GM21576 (cell line): ENCODE measurements around the gene VEZT.

Source experiments
- ATAC-seq: cut with Tn5 transposase; IDR thresholded peaks from one replicate; pipeline ENCODE4 v1.9.1; 2021; ENCODE audit warnings: mild to moderate bottlenecking, moderate library complexity; ENCODE audit not compliant: unreplicated experiment

VEZT gene

GRCh38 chr12:95248604-95249360, 31.2 kb downstream of the VEZT start:
- ATAC-seq: no peak

GRCh38 chr12:95253386-95253785, 35.8 kb downstream of the VEZT start:
- no peak for ATAC-seq

DNA sequence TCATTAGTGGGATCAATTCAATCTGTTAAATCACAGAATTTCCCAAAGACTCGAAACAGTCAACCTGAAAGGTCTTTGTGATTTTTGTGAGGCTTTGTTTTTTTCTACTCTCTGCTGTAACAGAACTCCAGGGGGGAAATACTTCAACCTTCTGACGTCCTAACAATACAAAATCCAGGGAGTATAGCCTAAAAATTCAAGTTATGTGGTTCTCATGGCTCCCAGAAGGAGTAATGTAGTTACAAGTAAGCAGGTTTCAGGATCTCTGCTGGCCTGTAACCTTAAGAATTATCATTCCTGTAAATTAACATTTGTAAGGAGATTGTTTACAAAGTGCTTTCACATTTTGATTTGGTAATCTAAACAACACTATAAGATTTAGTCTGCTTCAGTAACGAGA, 39.9 kb downstream of the VEZT start:
- ATAC-seq: no peak

DNA sequence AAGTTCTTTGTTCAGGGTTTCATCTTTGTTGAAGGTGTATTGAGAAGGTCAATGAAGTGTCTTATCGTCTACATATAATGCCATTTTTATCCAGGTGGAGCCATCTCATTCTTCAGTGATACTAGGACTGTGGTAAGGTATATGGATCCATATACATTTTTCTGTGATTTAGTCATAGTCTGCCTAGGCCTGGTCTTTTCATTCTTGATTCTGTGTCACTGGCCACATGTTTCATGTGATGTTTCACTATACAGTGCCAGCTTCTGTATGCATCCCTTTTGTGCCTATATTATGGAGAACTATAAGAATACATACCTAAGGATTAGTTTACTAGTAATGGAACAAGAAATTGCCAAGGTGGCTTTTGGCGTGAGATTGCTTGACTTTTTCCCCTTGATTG, 40.5 kb downstream of the VEZT start:
- ATAC-seq: no peak

GRCh38 chr12:95258803-95259202, 41.2 kb downstream of the VEZT start:
- no peak for ATAC-seq

DNA sequence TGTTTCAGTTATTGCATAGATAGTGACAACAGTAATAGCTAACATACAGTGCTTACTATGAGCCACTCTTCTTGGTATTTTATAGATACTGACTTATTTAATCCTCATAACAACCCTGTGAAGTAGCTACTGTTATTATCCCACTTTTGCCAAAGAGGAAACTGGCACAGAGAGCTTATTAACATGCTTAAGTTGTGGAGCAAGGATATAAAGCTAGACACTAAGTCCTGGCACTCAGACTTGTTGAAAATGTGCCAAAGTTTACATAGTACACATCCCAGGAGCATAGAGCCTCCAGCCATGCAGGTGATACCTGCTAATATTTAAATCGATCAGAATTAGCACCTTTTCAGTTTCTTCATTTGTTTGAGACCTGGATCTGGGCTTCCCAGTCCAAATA, 41.8 kb downstream of the VEZT start:
- ATAC-seq: no peak

DNA sequence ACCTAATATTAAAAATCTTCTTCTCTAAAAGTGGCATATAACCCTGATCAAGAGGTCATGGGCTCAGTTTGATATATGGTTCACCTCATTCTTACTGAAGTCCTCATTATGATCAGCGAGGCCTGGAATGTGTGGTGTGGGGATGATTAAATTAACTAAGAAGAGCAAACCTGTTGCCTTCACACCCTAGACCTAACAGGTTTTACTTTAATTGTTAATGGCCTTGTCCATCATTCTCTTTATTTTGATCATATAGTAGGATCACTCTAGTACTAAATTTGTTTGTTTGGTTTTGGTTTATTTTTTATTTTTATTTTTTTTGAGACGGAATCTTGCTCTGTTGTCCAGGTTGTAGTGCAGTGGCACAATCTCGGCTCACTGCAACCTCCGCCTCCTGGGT, 43.5 kb downstream of the VEZT start:
- ATAC-seq: no peak

DNA sequence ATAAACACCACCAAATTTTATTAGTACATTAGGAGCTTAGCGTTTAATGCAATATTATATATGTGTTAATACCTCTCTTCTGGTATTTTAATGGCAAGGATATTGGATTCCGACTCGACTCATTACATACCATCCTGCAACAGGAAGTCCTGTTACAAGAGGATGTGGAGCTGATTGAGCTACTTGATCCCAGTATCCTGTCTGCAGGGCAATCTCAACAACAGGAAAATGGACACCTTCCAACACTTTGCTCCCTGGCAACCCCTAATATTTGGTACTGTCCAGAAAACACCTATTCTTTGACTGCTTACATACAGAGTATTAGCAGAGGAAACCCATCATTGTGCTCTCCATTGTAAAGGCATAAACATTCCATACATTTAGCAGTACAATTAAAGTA, 45.2 kb downstream of the VEZT start:
- ATAC-seq: no peak

DNA sequence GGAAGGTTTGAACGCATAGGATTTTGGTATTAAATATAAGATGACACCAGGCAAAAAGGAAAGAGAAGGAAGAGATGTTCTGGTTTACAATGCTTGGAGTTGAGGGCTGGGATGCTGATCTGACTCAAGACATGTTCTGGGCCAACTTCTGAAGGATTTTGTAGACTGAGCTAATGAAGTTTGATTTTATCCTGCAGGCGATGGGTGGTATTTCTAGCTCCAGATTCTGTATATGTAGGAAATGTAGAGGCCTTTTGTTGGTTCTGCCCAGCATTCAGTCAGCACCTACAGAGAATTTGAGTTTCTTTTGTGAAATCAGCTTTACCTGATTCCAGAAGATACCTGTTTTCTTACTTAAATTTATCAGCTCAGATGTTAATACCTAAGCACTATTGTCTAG, 48.2 kb downstream of the VEZT start:
- ATAC-seq: no peak

DNA sequence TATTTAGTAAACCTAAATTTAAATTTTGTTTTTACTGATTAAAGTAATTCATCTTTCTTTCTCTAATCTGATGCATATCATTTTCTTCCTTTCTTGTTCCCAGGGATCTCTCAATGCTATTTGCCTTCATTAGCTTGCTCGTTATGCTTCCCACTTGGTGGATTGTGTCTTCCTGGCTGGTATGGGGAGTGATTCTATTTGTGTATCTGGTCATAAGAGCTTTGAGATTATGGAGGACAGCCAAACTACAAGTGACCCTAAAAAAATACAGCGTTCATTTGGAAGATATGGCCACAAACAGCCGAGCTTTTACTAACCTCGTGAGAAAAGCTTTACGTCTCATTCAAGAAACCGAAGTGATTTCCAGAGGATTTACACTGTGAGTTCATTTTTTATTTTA, 48.6 kb downstream of the VEZT start:
- ATAC-seq: no peak

- no peak for ATAC-seq
These were observed 52.3 kb downstream of the VEZT start for GRCh38 chr12:95269892-95270291.

DNA sequence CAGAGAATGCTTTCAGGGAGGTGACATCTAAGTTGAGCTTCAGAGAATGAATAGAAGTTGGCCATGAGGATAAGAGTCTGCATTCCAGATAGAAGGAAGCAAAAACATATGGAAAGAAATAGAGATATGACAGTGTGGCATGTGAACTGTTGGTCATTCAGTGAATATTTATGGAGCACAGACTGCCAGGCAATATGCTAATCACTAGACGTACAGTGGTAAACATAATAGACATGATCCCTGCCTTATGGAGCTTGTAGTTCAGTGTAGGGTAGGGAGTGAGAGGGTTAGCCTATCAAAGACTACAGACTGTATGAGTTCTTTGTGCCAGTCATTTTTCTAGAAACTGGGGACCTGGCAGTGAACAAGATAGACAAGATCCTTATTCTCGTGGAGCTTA, 53.9 kb downstream of the VEZT start:
- no peak for ATAC-seq

DNA sequence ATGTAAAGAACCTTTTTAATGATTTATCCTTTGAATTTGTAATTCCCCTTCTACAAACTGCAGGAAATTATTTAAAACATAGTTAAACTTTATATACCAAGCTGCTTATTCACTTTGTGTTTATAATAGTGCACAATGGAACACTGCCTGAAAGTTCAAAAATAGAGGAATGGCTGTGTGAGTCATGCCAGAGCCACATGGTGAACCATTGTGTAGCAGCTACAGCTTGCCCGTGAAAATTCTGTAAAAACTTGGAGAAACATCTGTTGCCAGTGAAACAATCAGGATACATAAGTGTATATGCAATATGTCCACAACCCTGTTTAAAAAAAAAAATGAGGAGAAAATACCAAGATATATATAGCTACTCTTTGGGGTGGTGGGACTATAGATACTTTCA, 59.5 kb downstream of the VEZT start:
- ATAC-seq: no peak

- no peak for ATAC-seq
These were observed 62.2 kb downstream of the VEZT start for GRCh38 chr12:95279856-95280255.

DNA sequence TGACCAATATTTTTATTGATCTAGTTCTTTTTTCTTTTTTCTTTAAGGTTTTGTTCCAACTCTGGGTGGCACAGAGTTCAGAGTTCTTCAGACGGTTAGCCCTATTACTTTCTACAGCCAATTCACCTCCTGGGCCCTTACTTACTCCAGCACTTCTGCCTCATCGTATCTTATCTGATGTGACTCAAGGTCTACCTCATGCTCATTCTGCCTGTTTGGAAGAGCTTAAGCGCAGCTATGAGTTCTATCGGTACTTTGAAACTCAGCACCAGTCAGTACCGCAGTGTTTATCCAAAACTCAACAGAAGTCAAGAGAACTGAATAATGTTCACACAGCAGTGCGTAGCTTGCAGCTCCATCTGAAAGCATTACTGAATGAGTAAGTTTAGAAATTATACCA, 64.7 kb downstream of the VEZT start:
- no peak for ATAC-seq

DNA sequence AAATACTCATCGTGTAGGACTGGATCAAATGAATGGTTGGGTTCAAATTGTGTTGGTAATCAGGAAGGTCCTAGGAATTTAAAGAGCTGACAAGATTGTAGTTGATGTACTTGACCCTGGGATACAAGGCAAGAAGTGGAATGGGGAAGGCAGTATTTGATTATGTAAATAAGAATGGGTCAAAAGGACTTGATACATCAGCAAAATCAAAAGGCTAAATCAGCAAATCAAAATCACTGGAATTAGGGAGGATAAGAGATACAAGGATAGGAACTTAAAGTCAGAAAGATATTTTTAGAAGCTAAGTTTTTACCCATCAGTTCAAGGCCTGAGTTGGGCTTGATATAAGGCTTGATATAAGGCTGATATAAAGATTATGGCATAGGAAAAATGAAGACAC, 65.8 kb downstream of the VEZT start:
- no peak for ATAC-seq

DNA sequence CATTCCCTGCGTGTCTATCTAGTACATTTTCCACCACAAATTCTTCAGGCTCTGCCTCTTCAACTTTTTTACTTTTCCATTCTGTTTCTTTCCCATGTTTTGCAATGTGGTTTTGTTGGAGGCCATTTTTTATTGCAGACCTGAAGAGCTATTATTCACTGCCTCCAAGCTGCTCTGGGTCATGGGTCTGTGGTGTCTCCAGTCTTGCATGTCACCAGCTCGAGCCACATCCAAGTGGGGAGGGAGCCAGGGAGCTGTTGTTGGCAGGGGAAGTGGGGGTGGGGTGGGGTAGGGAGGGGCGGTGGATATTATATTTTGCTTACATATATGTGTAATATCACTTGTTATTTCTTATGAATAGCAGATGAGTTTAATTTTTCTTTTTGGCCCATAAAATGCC, 69.1 kb downstream of the VEZT start:
- ATAC-seq: no peak

GRCh38 chr12:95291501-95291900, 73.9 kb downstream of the VEZT start:
- no peak for ATAC-seq

- ATAC-seq: no peak
These were observed 81.3 kb downstream of the VEZT start for GRCh38 chr12:95298916-95299315.

DNA sequence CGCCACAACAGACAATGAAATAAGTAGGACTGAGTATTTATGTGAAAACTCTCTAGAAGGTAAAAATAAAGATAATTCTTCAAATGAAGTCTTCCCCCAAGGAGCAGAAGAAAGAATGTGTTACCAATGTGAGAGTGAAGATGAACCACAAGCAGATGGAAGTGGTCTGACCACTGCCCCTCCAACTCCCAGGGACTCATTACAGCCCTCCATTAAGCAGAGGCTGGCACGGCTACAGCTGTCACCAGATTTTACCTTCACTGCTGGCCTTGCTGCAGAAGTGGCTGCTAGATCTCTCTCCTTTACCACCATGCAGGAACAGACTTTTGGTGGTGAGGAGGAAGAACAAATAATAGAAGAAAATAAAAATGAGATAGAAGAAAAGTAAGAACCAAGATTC, 82.7 kb downstream of the VEZT start:
- ATAC-seq: no peak

- ATAC-seq: no peak
These were observed 85.9 kb downstream of the VEZT start for GRCh38 chr12:95303476-95303875.

- no peak for ATAC-seq
These were observed 87.1 kb downstream of the VEZT start for GRCh38 chr12:95304673-95305198.

- no peak for ATAC-seq
These were observed 95.0 kb downstream of the VEZT start for GRCh38 chr12:95312656-95313055.
